Measurements from ENCODE around the gene TRAP1. TPM values are rescaled to one million over a fixed set of nuclear protein-coding genes. Genes with fewer than 3 reads are reported as not detected.

The TRAP1 gene
- polyA plus RNA-seq, 2 of the 4 experiments (the other 2 are of a cell fraction) = 103 to 198 TPM

DNA sequence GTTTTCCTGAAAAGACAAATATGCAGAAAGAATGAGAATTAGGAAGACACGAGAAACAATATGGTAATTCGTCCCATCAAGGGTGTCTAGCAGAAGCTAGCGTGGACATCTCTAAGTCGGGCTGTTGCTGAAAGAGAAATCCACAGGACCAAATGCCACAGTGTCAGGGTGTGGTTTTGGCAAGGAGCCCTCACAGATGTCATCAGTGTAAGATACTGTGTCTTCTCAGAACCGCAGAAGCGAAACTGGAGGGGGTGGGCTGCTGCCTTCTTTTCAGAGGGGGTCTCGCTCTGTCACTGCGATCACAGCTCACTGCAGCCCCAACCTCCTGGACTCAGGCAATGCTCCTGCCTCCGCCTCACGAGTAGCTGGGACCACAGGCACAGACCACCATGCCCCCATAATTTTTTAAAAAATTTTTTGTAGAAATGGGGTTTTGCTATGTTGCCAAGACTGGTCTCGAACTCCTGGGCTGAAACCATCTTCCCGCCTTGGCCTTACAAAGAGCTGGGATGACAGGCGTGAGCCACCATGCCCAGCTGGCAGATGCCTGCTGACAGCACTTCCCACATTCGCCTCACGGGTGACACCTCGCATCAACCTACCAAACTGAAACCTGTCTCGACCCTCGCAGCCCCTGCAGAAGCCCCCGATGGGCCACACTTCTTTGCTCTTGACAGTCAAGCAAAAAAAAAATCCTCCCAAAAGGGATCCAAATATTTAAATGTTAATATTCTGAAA is 26.2 kb downstream of the TRAP1 start (continued):
- TF ChIP-seq, protein P1, sequence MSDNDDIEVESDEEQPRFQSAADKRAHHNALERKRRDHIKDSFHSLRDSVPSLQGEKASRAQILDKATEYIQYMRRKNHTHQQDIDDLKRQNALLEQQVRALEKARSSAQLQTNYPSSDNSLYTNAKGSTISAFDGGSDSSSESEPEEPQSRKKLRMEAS (IDR thresholded peaks at IDR 0.05) = no peak
- TF ChIP-seq ESRRA (IDR thresholded peaks at IDR 0.05; ENCODE audit: borderline replicate concordance, low read length) (no peak), TFCP2L1 (CRISPR knock-in tag; IDR thresholded peaks at IDR 0.05) (no peak), FOSB (CRISPR knock-in tag; IDR thresholded peaks at IDR 0.05) (no peak), ATOH8 (CRISPR knock-in tag; IDR thresholded peaks at IDR 0.05; ENCODE audit: low read depth) (no peak), HOXB5 (CRISPR knock-in tag; IDR thresholded peaks at IDR 0.05) (no peak), E2F6 (IDR thresholded peaks at IDR 0.05; ENCODE audit: borderline replicate concordance, low read depth) (no peak), FOSL2 (IDR thresholded peaks at IDR 0.05) (no peak), FOSL2 (CRISPR knock-in tag; IDR thresholded peaks at IDR 0.05) (no peak), BHLHE40 (IDR thresholded peaks at IDR 0.05; ENCODE audit: low read depth, low read length) (no peak), CHD2 (IDR thresholded peaks at IDR 0.05; ENCODE audit: low read length, partially characterized antibody) (no peak), ZC3H11A (IDR thresholded peaks at IDR 0.05) (no peak), RAD21 (conservative IDR thresholded peaks at IDR 0.05 in 1 of 2, IDR thresholded peaks at IDR 0.05 in 1 of 2) (no peak)
- TF ChIP-seq, protein P2, sequence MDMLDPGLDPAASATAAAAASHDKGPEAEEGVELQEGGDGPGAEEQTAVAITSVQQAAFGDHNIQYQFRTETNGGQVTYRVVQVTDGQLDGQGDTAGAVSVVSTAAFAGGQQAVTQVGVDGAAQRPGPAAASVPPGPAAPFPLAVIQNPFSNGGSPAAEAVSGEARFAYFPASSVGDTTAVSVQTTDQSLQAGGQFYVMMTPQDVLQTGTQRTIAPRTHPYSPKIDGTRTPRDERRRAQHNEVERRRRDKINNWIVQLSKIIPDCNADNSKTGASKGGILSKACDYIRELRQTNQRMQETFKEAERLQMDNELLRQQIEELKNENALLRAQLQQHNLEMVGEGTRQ (IDR thresholded peaks at IDR 0.05) = no peak

GRCh38 chr16:3690470-3690928 is 26.8 kb downstream of the TRAP1 start:
- FAIRE-seq (no peak), DNase-seq (ENCODE audit: low read depth in 1 of 2, low spot score in 1 of 2) (peak; percentile 89 to 93), ATAC-seq (peak; percentile 97 to 98)
- CTCF ChIA-PET = interaction anchor here (0.5 to 4.2 kb wide), 31 partner anchors 8 to 622 kb away, joined by 3 to 45 read pairs (median 4); partner anchors contain the start of genes SLX4 and TRAP1
- H3K4me2 ChIP-seq = peak overlapping the region; percentile 43
- TF ChIP-seq, protein P1 (IDR thresholded peaks at IDR 0.05) = peak; percentile 57; the same call in 1 of the 2 replicates
- TF ChIP-seq SMC3 (IDR thresholded peaks at IDR 0.05) (peak; percentile 83), RAD21 (conservative IDR thresholded peaks at IDR 0.05 in 1 of 2, IDR thresholded peaks at IDR 0.05 in 1 of 2) (peak; percentile 73 to 74), FOSL2 (IDR thresholded peaks at IDR 0.05) (no peak), FOSL2 (CRISPR knock-in tag; IDR thresholded peaks at IDR 0.05) (peak; percentile 88), HOXB13 (CRISPR knock-in tag; IDR thresholded peaks at IDR 0.05; ENCODE audit: low read depth) (no peak), ZC3H11A (IDR thresholded peaks at IDR 0.05) (no peak)
- TF ChIP-seq, protein P3, sequence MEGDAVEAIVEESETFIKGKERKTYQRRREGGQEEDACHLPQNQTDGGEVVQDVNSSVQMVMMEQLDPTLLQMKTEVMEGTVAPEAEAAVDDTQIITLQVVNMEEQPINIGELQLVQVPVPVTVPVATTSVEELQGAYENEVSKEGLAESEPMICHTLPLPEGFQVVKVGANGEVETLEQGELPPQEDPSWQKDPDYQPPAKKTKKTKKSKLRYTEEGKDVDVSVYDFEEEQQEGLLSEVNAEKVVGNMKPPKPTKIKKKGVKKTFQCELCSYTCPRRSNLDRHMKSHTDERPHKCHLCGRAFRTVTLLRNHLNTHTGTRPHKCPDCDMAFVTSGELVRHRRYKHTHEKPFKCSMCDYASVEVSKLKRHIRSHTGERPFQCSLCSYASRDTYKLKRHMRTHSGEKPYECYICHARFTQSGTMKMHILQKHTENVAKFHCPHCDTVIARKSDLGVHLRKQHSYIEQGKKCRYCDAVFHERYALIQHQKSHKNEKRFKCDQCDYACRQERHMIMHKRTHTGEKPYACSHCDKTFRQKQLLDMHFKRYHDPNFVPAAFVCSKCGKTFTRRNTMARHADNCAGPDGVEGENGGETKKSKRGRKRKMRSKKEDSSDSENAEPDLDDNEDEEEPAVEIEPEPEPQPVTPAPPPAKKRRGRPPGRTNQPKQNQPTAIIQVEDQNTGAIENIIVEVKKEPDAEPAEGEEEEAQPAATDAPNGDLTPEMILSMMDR (IDR thresholded peaks at IDR 0.05) = peak; percentile 89
- H3K27ac ChIP-seq = peak overlapping the region in 1 of 2 experiments; percentile 54; a peak in 1 of 6 replicates
- no peak overlapping the region for H3K4me3 ChIP-seq
- no peaks in the 10 kb centered on the region for H3K9me3 ChIP-seq
- peaks cover 9% of the 10 kb centered on the region; the same call in 2 of the 3 replicates for H3K4me1 ChIP-seq
- WGBS (ENCODE audit: missing lambda C conversion rate) = 31% methylated on average over 17 of the region's 18 CpGs
- POLR2A ChIA-PET = interaction anchor here (1.0 to 1.2 kb wide), 2 partner anchors 27 to 190 kb away, joined by 4 read pairs; partner anchors contain the start of gene TRAP1

GRCh38 chr16:3689731-3690130 is 27.6 kb downstream of the TRAP1 start:
- Histone ChIP-seq H3K4me3 (no peak overlapping the region), H3K9me3 (no peaks in the 10 kb centered on the region), H3K4me2 (no peak overlapping the region), H3K4me1 (peaks cover 9% of the 10 kb centered on the region; the same call in 2 of the 3 replicates), H3K27ac (no peak overlapping the region; a peak in 1 of 6 replicates)
- FAIRE-seq = no peak
- ChIA-PET POLR2A (no interaction called here), CTCF (interaction anchor here (0.5 to 4.2 kb wide), 23 partner anchors 8 to 623 kb away, joined by 3 to 45 read pairs (median 5); partner anchors contain the start of gene SLX4)
- 81% methylated on average over 7 of the region's 7 CpGs for WGBS (ENCODE audit: missing lambda C conversion rate)
- ATAC-seq = no peak
- no peak for DNase-seq (ENCODE audit: low read depth in 1 of 2, low spot score in 1 of 2)
- TF ChIP-seq, protein P2 (IDR thresholded peaks at IDR 0.05) = no peak
- no peak for TF ChIP-seq HOXA7 (CRISPR knock-in tag; IDR thresholded peaks at IDR 0.05)
- no peak for TF ChIP-seq EP300 (IDR thresholded peaks at IDR 0.05)
- TF ChIP-seq ZSCAN20 (CRISPR knock-in tag; IDR thresholded peaks at IDR 0.05) = no peak
- no peak for TF ChIP-seq ELK1 (IDR thresholded peaks at IDR 0.05; ENCODE audit: low read depth, low read length)
- TF ChIP-seq, protein P3 (IDR thresholded peaks at IDR 0.05) = no peak
- no peak for TF ChIP-seq GATA3 (IDR thresholded peaks at IDR 0.05; ENCODE audit: borderline replicate concordance)

Data from A549 (cell line).